DND-41 (cell line): ENCODE results near the gene FIG4.

ENCODE experiments used
- CTCF ChIP-seq: IDR thresholded peaks from 2 replicates; pipeline ENCODE4 v1.5.1; 2012; ENCODE audit warnings: borderline replicate concordance, low read length, moderate library complexity, mild to moderate bottlenecking; ENCODE audit not compliant: poor library complexity, severe bottlenecking; ENCODE audit errors: extremely low read depth
- EZH2 ChIP-seq: IDR thresholded peaks from 3 replicates; pipeline ENCODE4 v1.6.1; 2012; ENCODE audit warnings: borderline replicate concordance, low read depth, mild to moderate bottlenecking, moderate library complexity, low read length, inconsistent platforms; ENCODE audit not compliant: severe bottlenecking

GRCh38 chr6:109870089-109870410 is 179.0 kb downstream of the FIG4 start:
- TF ChIP-seq CTCF (no peak), EZH2 (no peak)
